SK-N-SH (cell line): ENCODE data around the gene EPS8L2. TPM values are rescaled to one million over a fixed set of nuclear protein-coding genes. Genes with fewer than 3 reads are reported as not detected.

Source experiments
- CTCF ChIA-PET: fragments of 300-600, 350-600 bp; formaldehyde crosslinking; extraction: SDS; loops from one replicate; lab custom pipeline; 2021; lab: Yijun Ruan, JAX
- POLR2A ChIA-PET: fragments of 350-600 bp; sonication (Branson Sonifier 250); formaldehyde crosslinking; extraction: SDS; loops from one replicate; lab custom pipeline; 2020; ENCODE audit warnings: antibody characterized with exemption, inconsistent platforms; lab: Yijun Ruan, JAX
- DNase-seq: peaks from one replicate; pipeline ENCODE4 v3.0.0; 2012
- H2AFZ ChIP-seq: fragments of 200-600 bp; sonication (generic); 2 replicates; pipeline ENCODE4 v1.8.1; 2016; ENCODE audit warnings: antibody characterized with exemption, mild to moderate bottlenecking, low read depth
- H3F3A ChIP-seq: fragments of 200-600 bp; sonication (generic); replicated peaks from 2 replicates; pipeline ENCODE3; 2016; ENCODE audit warnings: antibody characterized with exemption, mild to moderate bottlenecking; ENCODE audit not compliant: insufficient read depth
- H3K27ac ChIP-seq, 2 experiments: fragments of 200-500 bp in 1 of 2; fragments of 200-600 bp in 1 of 2; sonication (Bioruptor generic) in 1 of 2; sonication (generic), shearing (Covaris generic) in 1 of 2; 2 replicates each; pipeline versions ENCODE4 v1.5.1 to v1.6.1; 2014 to 2016; ENCODE audit warnings: low read depth in 2 of 2, inconsistent platforms in 1 of 2, low read length in 1 of 2, mild to moderate bottlenecking in 1 of 2, mixed read lengths in 1 of 2
- H3K27me3 ChIP-seq: fragments of 200-600 bp; sonication (generic), shearing (Covaris generic); 2 replicates; pipeline ENCODE4 v1.6.1; 2016; ENCODE audit warnings: mixed run types; ENCODE audit not compliant: insufficient read depth
- H3K36me3 ChIP-seq, 2 experiments: fragments of 200-500 bp in 1 of 2; fragments of 200-600 bp in 1 of 2; sonication (Bioruptor generic) in 1 of 2; sonication (generic) in 1 of 2; replicated peaks in 1 of 2; 2 replicates each; pipeline versions ENCODE3 to v1.5.1; 2014 to 2016; ENCODE audit warnings: low read length in 1 of 2, mild to moderate bottlenecking in 1 of 2; ENCODE audit not compliant: insufficient read depth in 2 of 2, control insufficient read depth in 1 of 2
- H3K4me1 ChIP-seq, 2 experiments: fragments of 200-500 bp in 1 of 2; fragments of 200-600 bp in 1 of 2; sonication (Bioruptor generic) in 1 of 2; sonication (generic), shearing (Covaris generic) in 1 of 2; 2 replicates each; pipeline versions ENCODE4 v1.5.1 to v1.6.1; 2014 to 2016; ENCODE audit warnings: low read depth in 1 of 2, low read length in 1 of 2, mixed run types in 1 of 2; ENCODE audit not compliant: insufficient read depth in 2 of 2, control insufficient read depth in 1 of 2
- H3K4me2 ChIP-seq: fragments of 200-600 bp; sonication (generic), shearing (Covaris generic); 2 replicates; pipeline ENCODE4 v1.6.1; 2017; ENCODE audit warnings: mixed run types
- H3K4me3 ChIP-seq, 2 experiments: fragments of 200-500 bp in 1 of 2; fragments of 200-600 bp in 1 of 2; sonication (Bioruptor generic) in 1 of 2; sonication (generic), shearing (Covaris generic) in 1 of 2; 2 replicates each; pipeline versions ENCODE4 v1.5.1 to v1.8.1; 2014 to 2016; ENCODE audit warnings: low read depth in 2 of 2, inconsistent platforms in 1 of 2, low read length in 1 of 2, mild to moderate bottlenecking in 1 of 2, mixed read lengths in 1 of 2, moderate library complexity in 1 of 2
- H3K79me2 ChIP-seq: fragments of 200-600 bp; sonication (generic); 2 replicates; pipeline ENCODE4 v1.8.1; 2017; ENCODE audit warnings: mild to moderate bottlenecking; ENCODE audit not compliant: insufficient read depth
- H3K9ac ChIP-seq: fragments of 200-600 bp; sonication (generic); 2 replicates; pipeline ENCODE4 v1.6.1; 2017; ENCODE audit warnings: mixed run types
- H3K9me2 ChIP-seq: fragments of 200-600 bp; sonication (generic); 2 replicates; pipeline ENCODE4 v1.6.1; 2017; ENCODE audit warnings: mixed run types
- H3K9me3 ChIP-seq: fragments of 200-600 bp; sonication (generic); 2 replicates; pipeline ENCODE4 v1.6.1; 2017; ENCODE audit warnings: mixed run types, mild to moderate bottlenecking, moderate library complexity
- H4K20me1 ChIP-seq: fragments of 200-600 bp; sonication (generic); 2 replicates; pipeline ENCODE4 v1.6.1; 2017; ENCODE audit warnings: mild to moderate bottlenecking, mixed run types; ENCODE audit not compliant: insufficient read depth
- CHD2 ChIP-seq: fragments of 150-350 bp; IDR thresholded peaks from 2 replicates; pipeline ENCODE4 v1.6.1; 2018; ENCODE audit warnings: low read length; ENCODE audit not compliant: partially characterized antibody
- ELF1 ChIP-seq: IDR thresholded peaks from 2 replicates; pipeline ENCODE4 v1.4.0; 2012
- EP300 ChIP-seq, 2 experiments: IDR thresholded peaks; 2 replicates each; pipeline versions ENCODE4 v1.4.0 to v1.6.1; 2012; ENCODE audit warnings: borderline replicate concordance in 1 of 2, low read depth in 1 of 2, low read length in 1 of 2
- EZH2phosphoT487 ChIP-seq: fragments of 200-600 bp; sonication (generic); IDR thresholded peaks from 2 replicates; pipeline ENCODE4 v1.6.1; 2017; ENCODE audit warnings: low read depth, mixed run types, mild to moderate bottlenecking, antibody characterized with exemption, moderate library complexity, borderline replicate concordance
- FOSL2 ChIP-seq: IDR thresholded peaks from 2 replicates; pipeline ENCODE4 v1.4.0; 2012; ENCODE audit warnings: low read depth, mild to moderate bottlenecking, moderate library complexity, borderline replicate concordance
- MEF2A ChIP-seq: IDR thresholded peaks from 2 replicates; pipeline ENCODE4 v1.4.0; 2012; ENCODE audit warnings: low read depth, borderline replicate concordance
- MXI1 ChIP-seq: IDR thresholded peaks from 2 replicates; pipeline ENCODE4 v1.6.1; 2012; ENCODE audit warnings: mild to moderate bottlenecking, low read depth, low read length, improper control_type of control experiment
- NRF1 ChIP-seq: IDR thresholded peaks from 2 replicates; pipeline ENCODE4 v1.6.1; 2012; ENCODE audit warnings: low read depth, mild to moderate bottlenecking, low read length
- PBX3 ChIP-seq: IDR thresholded peaks from 2 replicates; pipeline ENCODE4; 2012
- POLR2AphosphoS5 ChIP-seq: IDR thresholded peaks from 2 replicates; pipeline ENCODE4 v1.6.1; 2012; ENCODE audit warnings: low read depth, low read length
- SIN3A ChIP-seq: IDR thresholded peaks from 2 replicates; pipeline ENCODE4 v1.6.1; 2012; ENCODE audit warnings: low read depth, mild to moderate bottlenecking, low read length, moderate library complexity, borderline replicate concordance
- TAF1 ChIP-seq: IDR thresholded peaks from 2 replicates; pipeline ENCODE4 v1.6.1; 2012; ENCODE audit warnings: low read depth, mild to moderate bottlenecking, low read length, moderate library complexity, borderline replicate concordance
- TCF12 ChIP-seq: IDR thresholded peaks from 2 replicates; pipeline ENCODE4 v1.4.0; 2012
- TEAD4 ChIP-seq: IDR thresholded peaks from 2 replicates; pipeline ENCODE4 v1.4.0; 2012; ENCODE audit warnings: mild to moderate bottlenecking, borderline replicate concordance; ENCODE audit not compliant: insufficient read depth
- USF1 ChIP-seq: IDR thresholded peaks from 2 replicates; pipeline ENCODE4 v1.4.0; 2012; ENCODE audit warnings: low read depth, borderline replicate concordance
- YY1 ChIP-seq: IDR thresholded peaks from 2 replicates; pipeline ENCODE4 v1.4.0; 2012; ENCODE audit warnings: low read depth, mild to moderate bottlenecking
- ZBTB33 ChIP-seq: IDR thresholded peaks from 2 replicates; pipeline ENCODE4 v1.4.0; 2012; ENCODE audit warnings: low read depth, borderline replicate concordance
- WGBS: methylation state at CpG from one replicate; pipeline ENCODE4 v1.1.6; 2017; ENCODE audit warnings: low lambda C conversion rate; 5-methylcytosine and 5-hydroxymethylcytosine counted together
- polyA plus RNA-seq, 3 experiments: library from polyadenylated mRNA; depleted of rRNA; stranded (reverse); fragments of >200 nt; gene quantifications; 2 replicates each; pipeline ENCODE4 v1.2.3, GENCODE V29; 2012
- TF ChIP-seq, protein P1 (sequence below): IDR thresholded peaks from 2 replicates; pipeline ENCODE4 v1.6.1; 2012; ENCODE audit warnings: mild to moderate bottlenecking, low read depth, low read length, moderate library complexity
- TF ChIP-seq, protein P2 (sequence below): IDR thresholded peaks from 2 replicates; pipeline ENCODE4 v1.4.0; 2012; ENCODE audit warnings: low read depth
- TF ChIP-seq, protein P3 (sequence below): fragments of 150-350 bp; IDR thresholded peaks from 2 replicates; pipeline ENCODE4 v1.6.1; 2016; ENCODE audit warnings: mild to moderate bottlenecking, low read depth, low read length

EPS8L2 gene
- polyA plus RNA-seq, 1 of the 3 experiments (the other 2 are of a cell fraction): 0.74 TPM

- ChIA-PET POLR2A (interaction anchor here (0.6 kb wide), 1 partner anchor 104 kb away, joined by 4 read pairs; no protein-coding TSS in a partner anchor), CTCF (interaction anchor here (2.1 to 11.8 kb wide), 7 partner anchors 17 to 178 kb away, joined by 5 to 150 read pairs (median 24); partner anchors contain the start of gene TALDO1)
- no peak for DNase-seq
- no peaks in the 10 kb centered on the region for H3K9me3 ChIP-seq
- no peaks in the 10 kb centered on the region for H3K36me3 ChIP-seq
- H3K27me3 ChIP-seq: peaks cover 11% of the 10 kb centered on the region; the same call in 1 of the 2 replicates
- no peak overlapping the region for H2AFZ ChIP-seq
- no peak overlapping the region for H3K4me2 ChIP-seq
- H3K27ac ChIP-seq: no peak overlapping the region
- TF ChIP-seq, protein P1, sequence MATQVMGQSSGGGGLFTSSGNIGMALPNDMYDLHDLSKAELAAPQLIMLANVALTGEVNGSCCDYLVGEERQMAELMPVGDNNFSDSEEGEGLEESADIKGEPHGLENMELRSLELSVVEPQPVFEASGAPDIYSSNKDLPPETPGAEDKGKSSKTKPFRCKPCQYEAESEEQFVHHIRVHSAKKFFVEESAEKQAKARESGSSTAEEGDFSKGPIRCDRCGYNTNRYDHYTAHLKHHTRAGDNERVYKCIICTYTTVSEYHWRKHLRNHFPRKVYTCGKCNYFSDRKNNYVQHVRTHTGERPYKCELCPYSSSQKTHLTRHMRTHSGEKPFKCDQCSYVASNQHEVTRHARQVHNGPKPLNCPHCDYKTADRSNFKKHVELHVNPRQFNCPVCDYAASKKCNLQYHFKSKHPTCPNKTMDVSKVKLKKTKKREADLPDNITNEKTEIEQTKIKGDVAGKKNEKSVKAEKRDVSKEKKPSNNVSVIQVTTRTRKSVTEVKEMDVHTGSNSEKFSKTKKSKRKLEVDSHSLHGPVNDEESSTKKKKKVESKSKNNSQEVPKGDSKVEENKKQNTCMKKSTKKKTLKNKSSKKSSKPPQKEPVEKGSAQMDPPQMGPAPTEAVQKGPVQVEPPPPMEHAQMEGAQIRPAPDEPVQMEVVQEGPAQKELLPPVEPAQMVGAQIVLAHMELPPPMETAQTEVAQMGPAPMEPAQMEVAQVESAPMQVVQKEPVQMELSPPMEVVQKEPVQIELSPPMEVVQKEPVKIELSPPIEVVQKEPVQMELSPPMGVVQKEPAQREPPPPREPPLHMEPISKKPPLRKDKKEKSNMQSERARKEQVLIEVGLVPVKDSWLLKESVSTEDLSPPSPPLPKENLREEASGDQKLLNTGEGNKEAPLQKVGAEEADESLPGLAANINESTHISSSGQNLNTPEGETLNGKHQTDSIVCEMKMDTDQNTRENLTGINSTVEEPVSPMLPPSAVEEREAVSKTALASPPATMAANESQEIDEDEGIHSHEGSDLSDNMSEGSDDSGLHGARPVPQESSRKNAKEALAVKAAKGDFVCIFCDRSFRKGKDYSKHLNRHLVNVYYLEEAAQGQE: no peak
- TF ChIP-seq TEAD4 (no peak), MXI1 (no peak), FOSL2 (no peak), EP300 (IDR thresholded peaks at IDR 0.05; ENCODE audit: borderline replicate concordance in 1 of 2, low read depth in 1 of 2, low read length in 1 of 2) (no peak), MEF2A (no peak), YY1 (no peak), EZH2phosphoT487 (no peak), USF1 (no peak), SIN3A (no peak), NRF1 (no peak), ELF1 (no peak), TAF1 (no peak), POLR2AphosphoS5 (no peak), TCF12 (no peak), ZBTB33 (no peak), PBX3 (no peak), CHD2 (no peak)
- TF ChIP-seq, protein P2, sequence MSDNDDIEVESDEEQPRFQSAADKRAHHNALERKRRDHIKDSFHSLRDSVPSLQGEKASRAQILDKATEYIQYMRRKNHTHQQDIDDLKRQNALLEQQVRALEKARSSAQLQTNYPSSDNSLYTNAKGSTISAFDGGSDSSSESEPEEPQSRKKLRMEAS: no peak
- TF ChIP-seq, protein P3, sequence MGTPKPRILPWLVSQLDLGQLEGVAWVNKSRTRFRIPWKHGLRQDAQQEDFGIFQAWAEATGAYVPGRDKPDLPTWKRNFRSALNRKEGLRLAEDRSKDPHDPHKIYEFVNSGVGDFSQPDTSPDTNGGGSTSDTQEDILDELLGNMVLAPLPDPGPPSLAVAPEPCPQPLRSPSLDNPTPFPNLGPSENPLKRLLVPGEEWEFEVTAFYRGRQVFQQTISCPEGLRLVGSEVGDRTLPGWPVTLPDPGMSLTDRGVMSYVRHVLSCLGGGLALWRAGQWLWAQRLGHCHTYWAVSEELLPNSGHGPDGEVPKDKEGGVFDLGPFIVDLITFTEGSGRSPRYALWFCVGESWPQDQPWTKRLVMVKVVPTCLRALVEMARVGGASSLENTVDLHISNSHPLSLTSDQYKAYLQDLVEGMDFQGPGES: no peak
- no peaks in the 10 kb centered on the region for H3K9me2 ChIP-seq
- peaks cover 9% of the 10 kb centered on the region for H3F3A ChIP-seq
- H4K20me1 ChIP-seq: no peaks in the 10 kb centered on the region
- H3K4me1 ChIP-seq: peaks cover 0 to 10% of the 10 kb centered on the region in 2 experiments; a peak in 1 of 4 replicates
- WGBS: 82% methylated on average over 17 of the region's 17 CpGs
- no peak overlapping the region for H3K4me3 ChIP-seq
- H3K9ac ChIP-seq: no peak overlapping the region
- no peaks in the 10 kb centered on the region for H3K79me2 ChIP-seq
Observed at GRCh38 chr11:729492-730074, 23.6 kb downstream of the EPS8L2 start.
